ENCODE results near the gene TLCD5. TPM values are rescaled to one million over a fixed set of nuclear protein-coding genes. Genes with fewer than 3 reads are reported as not detected.

TLCD5 gene
- total RNA-seq, 1 donor from 2014 or later: 9.9 TPM

- no peak for DNase-seq (ENCODE audit: low spot score)
Measured at GRCh38 chr11:120378474-120378873, 53.4 kb downstream of the TLCD5 start.

DNA sequence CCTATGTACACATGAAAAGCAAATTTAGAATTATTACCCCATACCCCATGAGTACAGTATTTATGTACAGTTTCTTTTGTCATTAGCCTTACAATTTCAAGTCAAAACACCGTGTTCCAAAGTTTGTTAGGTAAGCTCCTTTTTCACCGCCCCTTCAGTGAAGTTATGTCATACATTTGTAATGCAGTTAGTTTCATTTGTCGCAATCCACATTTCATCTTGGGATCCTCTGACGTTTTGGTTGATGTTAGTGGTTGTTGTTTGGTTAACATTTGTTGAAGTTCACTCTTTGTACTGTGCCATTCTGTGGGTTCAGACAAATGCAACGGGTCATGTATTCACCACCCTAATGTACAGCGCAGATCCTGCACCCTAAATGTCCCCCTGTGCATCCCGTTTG, 56.3 kb downstream of the TLCD5 start:
- no peak for DNase-seq (ENCODE audit: low spot score)

Other genes with a start within 250 kb of the TLCD5 start
- gene TRIM29, start 187.2 kb upstream of the TLCD5 start, total RNA-seq (ENCODE audit: insufficient read depth, low replicate concordance): 39.7 TPM
- 20.7 TPM for gene OAF, start 114.3 kb upstream of the TLCD5 start, total RNA-seq (ENCODE audit: insufficient read depth, low replicate concordance)
- gene POU2F3, start 85.2 kb upstream of the TLCD5 start, total RNA-seq (ENCODE audit: insufficient read depth, low replicate concordance): 3.1 TPM
- 109 TPM for gene ARHGEF12, start 11.1 kb downstream of the TLCD5 start, total RNA-seq (ENCODE audit: insufficient read depth, low replicate concordance)
- gene GRIK4, start 186.4 kb downstream of the TLCD5 start, total RNA-seq (ENCODE audit: insufficient read depth, low replicate concordance): 1.2 TPM